ENCODE measurements around the gene KDM6A.

Gene KDM6A

DNA sequence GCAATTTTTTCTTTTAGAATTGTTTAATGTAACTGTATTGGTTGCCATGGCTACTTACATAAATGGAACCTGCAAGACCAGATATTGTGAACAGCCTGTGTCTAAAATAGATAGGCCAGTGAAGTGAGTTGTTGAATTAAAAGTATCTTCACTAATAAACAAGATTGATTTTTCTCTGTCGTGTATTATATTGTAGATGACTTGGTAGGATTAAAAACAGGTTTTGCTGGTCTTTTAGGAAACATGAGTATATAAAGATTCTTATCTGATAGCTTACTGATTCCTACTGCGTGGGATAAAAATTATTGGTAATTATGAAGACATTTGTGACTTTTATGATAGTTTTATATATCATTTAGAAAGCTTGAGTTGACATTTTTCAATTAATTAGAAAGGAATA lies 162.1 kb downstream of the KDM6A start:
- no peak for TF ChIP-seq GATA3 (IDR thresholded peaks at IDR 0.05; ENCODE audit: low read depth, low read length)
- TF ChIP-seq GATA2 (IDR thresholded peaks at IDR 0.05; ENCODE audit: low read depth, low read length) = no peak

DNA sequence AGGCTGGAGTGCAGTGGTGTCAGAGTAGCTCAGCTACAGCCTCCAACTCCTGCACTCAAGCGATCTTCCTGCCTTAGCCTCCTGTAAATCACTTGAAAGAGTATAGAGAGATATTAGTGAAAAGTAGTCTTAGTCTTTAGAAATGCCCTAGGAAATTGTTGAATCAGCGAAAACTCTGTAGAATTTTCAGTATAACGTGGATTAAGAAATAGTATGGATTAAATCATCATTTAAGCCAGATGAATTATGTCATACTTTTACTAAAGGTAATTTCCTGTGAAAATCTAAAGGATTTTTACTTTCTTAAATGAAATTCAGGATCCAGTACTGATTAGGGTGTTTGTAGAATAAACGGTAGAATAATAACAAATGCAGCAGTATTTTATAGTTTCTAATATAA lies 163.2 kb downstream of the KDM6A start:
- TF ChIP-seq GATA3 (IDR thresholded peaks at IDR 0.05; ENCODE audit: low read depth, low read length) (no peak), GATA2 (IDR thresholded peaks at IDR 0.05; ENCODE audit: low read depth, low read length) (no peak)

DNA sequence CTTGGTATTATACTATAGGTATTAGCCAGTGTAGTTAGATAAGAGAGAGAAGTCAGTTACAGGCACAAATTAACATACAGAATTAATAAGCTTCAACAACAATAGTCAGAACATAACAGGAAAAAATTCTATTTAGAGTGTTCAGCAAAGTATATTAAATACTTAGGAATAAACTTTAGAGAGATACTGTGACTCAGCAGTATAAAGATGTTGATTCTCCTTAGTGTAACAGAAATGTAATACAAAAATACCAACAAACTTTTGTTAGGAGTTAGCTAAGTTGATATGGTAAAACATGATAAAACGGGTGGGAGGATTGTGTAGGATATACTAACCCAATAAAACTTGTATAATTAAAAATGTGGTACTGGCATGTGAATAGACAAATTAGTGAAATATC lies 173.4 kb downstream of the KDM6A start:
- TF ChIP-seq GATA3 (IDR thresholded peaks at IDR 0.05; ENCODE audit: low read depth, low read length) = no peak
- no peak for TF ChIP-seq GATA2 (IDR thresholded peaks at IDR 0.05; ENCODE audit: low read depth, low read length)

DNA sequence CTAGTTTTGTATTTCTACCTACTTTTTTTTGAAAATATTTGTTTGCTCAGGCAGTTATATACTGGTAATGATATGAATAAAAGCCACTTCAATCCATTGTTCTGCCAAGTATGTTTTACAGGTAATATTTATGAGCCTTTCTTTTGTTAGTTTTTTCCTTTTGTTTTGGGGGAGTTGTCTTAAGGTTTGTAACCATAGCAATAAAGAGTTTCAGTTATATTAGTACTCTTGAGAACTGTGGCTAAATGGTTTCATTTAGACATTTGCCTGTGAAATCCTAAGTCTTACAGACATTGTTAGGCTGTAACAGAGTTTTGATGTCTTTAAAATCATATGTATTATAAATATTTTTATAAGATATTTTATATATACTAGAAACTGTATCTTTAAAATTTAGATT lies 177.6 kb downstream of the KDM6A start:
- no peak for TF ChIP-seq GATA3 (IDR thresholded peaks at IDR 0.05; ENCODE audit: low read depth, low read length)
- no peak for TF ChIP-seq GATA2 (IDR thresholded peaks at IDR 0.05; ENCODE audit: low read depth, low read length)

DNA sequence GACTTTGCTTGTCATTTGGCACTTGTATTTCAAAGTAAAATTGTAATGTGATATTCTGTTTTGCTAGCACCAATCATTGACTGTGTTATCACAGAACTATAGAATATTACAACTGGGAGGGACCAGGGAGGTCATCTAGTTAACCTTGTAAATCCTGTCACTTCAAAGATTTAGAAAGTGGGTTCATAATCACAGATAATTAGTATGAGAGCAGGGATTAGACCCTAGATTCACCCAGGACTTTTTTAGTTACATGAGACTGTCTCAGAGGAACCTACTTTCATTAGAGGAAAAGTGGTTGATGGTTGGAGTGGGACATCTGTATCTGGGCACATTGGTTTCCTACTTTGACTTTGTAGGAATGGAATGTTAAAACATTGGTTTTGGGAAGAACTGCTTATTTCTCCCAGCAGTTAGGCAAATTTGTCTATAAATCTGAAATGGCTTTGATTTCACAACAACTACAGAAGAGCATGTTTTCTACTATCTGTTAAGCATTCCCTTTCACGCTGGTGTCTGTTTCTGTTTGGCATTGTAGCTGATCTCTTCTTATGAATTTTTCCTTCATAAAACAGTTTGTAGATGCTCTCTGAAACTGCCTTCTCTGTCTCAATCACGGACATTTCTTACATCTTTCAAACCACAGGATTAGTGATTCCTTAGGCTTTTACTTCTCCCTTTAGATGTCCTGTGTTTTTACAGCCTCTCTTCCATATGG lies 183.6 kb downstream of the KDM6A start:
- TF ChIP-seq GATA2 (IDR thresholded peaks at IDR 0.05; ENCODE audit: low read depth, low read length) = no peak
- TF ChIP-seq GATA3 (IDR thresholded peaks at IDR 0.05; ENCODE audit: low read depth, low read length) = no peak

DNA sequence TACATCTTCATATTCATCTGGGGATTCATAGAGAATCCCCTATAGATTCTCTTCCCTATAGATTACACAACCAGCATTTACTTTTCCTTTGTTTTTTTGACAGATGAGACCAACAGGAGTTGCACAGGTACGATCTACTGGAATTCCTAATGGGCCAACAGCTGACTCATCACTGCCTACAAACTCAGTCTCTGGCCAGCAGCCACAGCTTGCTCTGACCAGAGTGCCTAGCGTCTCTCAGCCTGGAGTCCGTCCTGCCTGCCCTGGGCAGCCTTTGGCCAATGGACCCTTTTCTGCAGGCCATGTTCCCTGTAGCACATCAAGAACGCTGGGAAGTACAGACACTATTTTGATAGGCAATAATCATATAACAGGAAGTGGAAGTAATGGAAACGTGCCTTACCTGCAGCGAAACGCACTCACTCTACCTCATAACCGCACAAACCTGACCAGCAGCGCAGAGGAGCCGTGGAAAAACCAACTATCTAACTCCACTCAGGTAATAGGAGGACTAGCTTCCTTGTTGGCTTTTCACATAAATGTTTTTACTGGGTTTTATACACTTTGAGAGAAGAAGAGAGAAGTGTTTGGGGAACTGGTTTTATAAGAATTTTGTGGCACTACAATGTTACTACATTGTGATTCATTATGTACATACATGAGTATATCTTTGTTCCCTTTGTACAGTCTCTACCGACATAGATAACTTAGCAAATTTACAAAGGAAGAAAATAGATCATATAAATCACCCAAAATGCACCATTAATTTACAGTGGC lies 190.5 kb downstream of the KDM6A start:
- TF ChIP-seq GATA3 (IDR thresholded peaks at IDR 0.05; ENCODE audit: low read depth, low read length) (no peak), GATA2 (IDR thresholded peaks at IDR 0.05; ENCODE audit: low read depth, low read length) (no peak)

DNA sequence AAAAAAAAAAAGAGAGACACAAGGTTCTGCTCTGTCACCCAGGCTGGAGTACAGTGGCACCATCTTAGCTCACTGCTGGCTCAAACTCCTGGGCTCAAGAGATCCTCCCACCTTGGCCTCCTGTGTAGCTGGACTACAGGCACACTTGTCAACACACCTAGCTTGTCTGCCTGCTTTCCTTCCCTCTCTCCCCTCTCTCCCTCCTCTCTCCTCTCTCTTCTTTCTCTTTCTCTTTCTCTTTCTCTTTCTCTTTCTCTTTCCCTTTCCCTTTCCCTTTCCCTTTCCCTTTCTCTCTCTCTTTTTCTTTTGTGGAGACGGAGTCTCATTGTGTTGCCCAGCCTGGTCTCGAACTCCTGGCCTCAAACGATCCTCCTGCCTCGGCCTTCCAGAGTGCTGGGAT lies 195.6 kb downstream of the KDM6A start:
- TF ChIP-seq GATA2 (IDR thresholded peaks at IDR 0.05; ENCODE audit: low read depth, low read length) (no peak), GATA3 (IDR thresholded peaks at IDR 0.05; ENCODE audit: low read depth, low read length) (no peak)

DNA sequence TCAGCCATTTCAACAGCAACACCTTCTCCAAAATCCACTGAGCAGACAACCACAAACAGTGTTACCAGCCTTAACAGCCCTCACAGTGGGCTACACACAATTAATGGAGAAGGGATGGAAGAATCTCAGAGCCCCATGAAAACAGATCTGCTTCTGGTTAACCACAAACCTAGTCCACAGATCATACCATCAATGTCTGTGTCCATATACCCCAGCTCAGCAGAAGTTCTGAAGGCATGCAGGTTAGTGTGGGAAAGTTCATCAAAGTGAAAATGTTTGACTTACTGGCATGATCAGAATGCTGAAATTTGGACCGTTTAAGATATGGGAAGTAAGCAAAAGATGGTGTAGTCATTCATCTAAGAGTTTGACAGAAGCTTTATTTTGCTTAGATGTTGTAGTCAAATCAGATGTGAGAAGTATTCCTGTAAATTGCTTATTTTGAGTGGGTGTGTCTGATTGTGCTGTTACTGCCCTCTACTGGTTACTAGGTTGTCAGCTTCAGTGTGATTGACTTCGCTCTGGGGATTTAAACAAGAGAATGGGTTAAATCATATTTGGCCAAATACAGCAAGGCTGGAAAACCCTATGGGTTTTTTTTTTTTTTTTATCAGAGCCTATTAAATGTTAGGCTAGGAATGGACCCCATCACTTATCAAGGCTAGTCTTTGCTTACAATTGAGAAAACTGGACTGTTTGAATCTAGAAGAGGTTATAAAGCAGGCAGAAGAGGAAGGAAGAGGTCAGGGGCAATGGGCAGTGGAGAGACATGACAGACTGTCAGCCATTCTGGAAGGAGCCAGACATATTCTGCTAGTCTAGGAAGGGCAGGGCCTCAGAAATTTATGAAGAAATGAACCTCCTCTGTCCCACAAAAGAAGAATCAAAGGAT lies 197.4 kb downstream of the KDM6A start:
- TF ChIP-seq GATA2 (IDR thresholded peaks at IDR 0.05; ENCODE audit: low read depth, low read length) (no peak), GATA3 (IDR thresholded peaks at IDR 0.05; ENCODE audit: low read depth, low read length) (no peak)

DNA sequence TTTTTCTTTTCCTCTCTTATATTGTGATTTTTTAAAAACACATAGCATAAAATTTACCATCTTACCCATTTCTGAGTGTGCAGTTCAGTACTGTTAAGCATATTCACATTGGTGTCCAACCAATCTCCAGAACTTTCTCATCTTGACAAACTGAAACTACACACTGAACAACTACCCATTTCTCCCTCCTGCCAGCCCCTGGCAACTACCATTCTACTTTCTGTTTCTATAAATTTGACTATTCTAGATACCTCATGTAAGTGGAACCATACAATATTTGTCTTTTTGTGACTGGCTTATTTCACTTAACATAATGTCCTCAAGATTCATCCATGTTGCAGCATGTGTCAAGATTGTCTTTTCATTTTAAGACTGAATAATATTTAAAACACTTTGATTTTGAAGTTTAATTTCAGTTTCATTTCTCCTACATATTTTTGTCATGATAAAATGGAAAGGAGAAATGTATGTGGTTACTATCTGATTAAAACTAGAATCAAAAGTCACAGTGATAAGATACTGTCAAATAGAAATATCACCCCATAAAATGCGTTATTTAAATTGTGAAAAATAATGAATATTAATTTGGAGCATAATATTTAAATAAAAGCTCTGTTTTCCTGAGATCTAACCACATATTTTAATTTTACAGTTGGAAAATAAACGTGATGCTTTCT lies 204.9 kb downstream of the KDM6A start:
- no peak for TF ChIP-seq GATA3 (IDR thresholded peaks at IDR 0.05; ENCODE audit: low read depth, low read length)
- TF ChIP-seq GATA2 (IDR thresholded peaks at IDR 0.05; ENCODE audit: low read depth, low read length) = no peak

DNA sequence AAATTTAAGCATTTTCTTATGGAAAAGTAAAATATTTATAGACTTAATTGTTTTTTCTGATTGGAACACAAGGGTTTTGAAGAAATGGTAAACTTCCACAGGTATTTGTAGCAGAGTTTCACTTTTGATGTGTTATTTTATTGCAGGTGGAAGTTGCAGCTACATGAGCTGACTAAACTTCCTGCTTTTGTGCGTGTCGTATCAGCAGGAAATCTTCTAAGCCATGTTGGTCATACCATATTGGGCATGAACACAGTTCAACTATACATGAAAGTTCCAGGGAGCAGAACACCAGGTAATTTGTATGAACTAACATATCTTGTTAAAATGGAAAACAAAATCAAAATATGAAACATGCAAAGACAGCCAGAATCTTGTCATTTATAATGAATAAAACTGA lies 210.3 kb downstream of the KDM6A start:
- TF ChIP-seq GATA3 (IDR thresholded peaks at IDR 0.05; ENCODE audit: low read depth, low read length) = no peak
- TF ChIP-seq GATA2 (IDR thresholded peaks at IDR 0.05; ENCODE audit: low read depth, low read length) = no peak

DNA sequence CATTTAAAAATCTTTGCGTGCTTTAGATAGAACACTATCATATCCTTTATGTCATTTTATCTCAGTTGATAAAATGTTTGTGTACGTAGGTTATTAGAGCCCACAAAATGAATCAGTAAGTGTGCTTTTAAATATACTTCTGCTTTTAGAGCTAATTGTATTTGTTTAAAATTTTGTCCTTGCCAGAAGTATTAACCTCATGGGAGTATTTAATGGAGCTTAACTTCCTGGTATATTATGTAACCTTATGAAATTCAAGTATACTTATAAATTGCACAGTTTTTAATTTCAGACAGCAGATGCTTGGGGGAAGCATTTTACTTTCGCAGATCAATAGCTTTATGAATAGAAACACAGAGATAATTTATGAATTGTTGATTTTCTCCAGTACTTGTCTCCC lies 237.5 kb downstream of the KDM6A start:
- no peak for TF ChIP-seq GATA2 (IDR thresholded peaks at IDR 0.05; ENCODE audit: low read depth, low read length)
- no peak for TF ChIP-seq GATA3 (IDR thresholded peaks at IDR 0.05; ENCODE audit: low read depth, low read length)

DNA sequence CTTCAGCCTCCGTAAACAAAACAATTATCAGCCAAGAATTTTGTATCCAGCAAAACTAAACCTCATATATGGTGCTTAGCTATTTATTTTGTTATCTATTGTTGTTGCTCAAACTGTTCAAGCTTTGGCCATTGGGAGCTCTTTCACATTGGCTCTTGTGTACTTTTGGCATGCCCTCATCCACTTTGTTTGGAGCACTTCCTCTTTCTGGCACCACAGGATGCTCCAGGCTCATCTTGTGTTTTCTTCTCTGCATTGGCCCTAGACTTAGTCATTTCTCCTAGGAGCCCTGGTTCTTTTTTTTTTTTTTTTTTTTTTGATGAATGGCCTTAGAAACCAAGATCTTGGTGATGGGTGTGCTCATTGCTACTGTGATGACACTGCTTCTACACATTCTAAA lies 253.2 kb downstream of the KDM6A start:
- TF ChIP-seq GATA2 (IDR thresholded peaks at IDR 0.05; ENCODE audit: low read depth, low read length) = no peak
- no peak for TF ChIP-seq GATA3 (IDR thresholded peaks at IDR 0.05; ENCODE audit: low read depth, low read length)

DNA sequence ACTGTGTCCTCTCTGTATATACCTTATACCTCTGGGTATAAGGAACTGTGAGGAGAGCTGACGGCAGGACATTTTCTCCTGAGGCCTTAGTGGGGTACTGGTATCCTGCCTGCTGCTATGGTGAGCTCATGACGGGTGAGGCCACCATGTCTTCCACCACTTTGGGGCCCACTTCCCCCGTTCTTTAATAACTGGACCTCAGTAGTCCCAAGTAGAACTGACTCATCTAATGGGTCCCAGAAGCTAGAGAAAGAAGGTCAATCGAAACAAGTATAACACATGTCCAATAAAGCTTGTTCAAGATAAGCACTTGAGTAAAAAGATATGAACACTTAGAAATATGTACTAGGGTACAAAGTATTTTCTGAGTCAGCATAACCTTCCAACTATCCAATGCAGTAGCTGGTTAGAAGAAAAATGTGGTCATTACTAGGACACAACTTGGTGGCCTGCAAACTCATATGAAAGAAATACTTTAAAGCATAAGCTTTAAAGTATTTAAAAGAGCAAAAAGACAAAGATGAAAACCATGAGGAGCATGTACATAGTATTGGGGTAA lies 256.0 kb downstream of the KDM6A start:
- TF ChIP-seq GATA2 (IDR thresholded peaks at IDR 0.05; ENCODE audit: low read depth, low read length) (no peak), GATA3 (IDR thresholded peaks at IDR 0.05; ENCODE audit: low read depth, low read length) (no peak)

Data from SH-SY5Y (cell line).